ENCODE data around the gene MEGF11.

DNA sequence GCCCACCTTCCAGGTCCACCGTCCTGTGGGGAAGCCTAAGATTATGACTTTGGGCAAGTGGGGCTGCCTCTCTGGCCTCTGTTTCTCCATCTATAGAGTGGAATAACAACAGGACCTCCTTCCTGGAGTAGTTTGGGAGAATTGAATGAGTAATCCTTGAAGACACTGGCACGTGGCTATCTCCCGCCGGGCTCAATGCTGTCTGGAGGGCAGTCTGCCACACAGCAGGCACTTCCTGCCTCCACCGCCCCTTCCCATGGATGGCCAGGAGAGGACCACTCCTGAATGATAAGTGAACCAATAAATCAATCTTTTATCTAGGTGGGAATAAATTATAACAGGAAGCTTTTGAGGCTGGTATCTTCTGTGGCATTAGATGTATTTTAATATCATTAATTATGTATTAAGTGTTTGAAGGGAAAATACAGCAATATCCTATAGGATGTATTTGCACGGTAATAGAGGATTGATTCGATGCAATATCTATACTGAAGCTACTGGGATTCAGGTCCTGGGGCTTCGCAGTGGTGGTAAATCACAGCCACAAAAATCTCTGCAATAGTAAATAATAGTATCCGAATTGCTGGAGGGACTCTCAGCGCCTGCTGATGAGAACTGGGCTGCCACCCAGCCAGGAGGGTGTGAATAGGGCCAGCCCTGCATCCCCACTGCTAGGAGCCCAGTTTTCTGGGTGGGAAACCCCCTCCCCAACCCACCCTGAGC is 15.9 kb downstream of the MEGF11 start:
- TF ChIP-seq, protein P1, sequence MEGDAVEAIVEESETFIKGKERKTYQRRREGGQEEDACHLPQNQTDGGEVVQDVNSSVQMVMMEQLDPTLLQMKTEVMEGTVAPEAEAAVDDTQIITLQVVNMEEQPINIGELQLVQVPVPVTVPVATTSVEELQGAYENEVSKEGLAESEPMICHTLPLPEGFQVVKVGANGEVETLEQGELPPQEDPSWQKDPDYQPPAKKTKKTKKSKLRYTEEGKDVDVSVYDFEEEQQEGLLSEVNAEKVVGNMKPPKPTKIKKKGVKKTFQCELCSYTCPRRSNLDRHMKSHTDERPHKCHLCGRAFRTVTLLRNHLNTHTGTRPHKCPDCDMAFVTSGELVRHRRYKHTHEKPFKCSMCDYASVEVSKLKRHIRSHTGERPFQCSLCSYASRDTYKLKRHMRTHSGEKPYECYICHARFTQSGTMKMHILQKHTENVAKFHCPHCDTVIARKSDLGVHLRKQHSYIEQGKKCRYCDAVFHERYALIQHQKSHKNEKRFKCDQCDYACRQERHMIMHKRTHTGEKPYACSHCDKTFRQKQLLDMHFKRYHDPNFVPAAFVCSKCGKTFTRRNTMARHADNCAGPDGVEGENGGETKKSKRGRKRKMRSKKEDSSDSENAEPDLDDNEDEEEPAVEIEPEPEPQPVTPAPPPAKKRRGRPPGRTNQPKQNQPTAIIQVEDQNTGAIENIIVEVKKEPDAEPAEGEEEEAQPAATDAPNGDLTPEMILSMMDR (IDR thresholded peaks at IDR 0.05) = no peak
- TF ChIP-seq POLR2AphosphoS5 (IDR thresholded peaks at IDR 0.05) = no peak
- TF ChIP-seq POLR2A (IDR thresholded peaks at IDR 0.05) = no peak
- no peak for TF ChIP-seq EP300 (IDR thresholded peaks at IDR 0.05)
